Trophoblast cell (in vitro differentiated cells and primary cell): ENCODE measurements around the gene C17orf50.

Experiments
- DNase-seq, 2 donors: peaks; one replicate each; pipeline ENCODE4 v3.0.0-alpha.2; 2016
- H2AFZ ChIP-seq: 2 replicates; pipeline ENCODE4 v1.6.1; 2013; ENCODE audit warnings: low read length, moderate library complexity, mild to moderate bottlenecking; ENCODE audit not compliant: insufficient read depth, poor library complexity
- H2AK5ac ChIP-seq: 2 replicates; pipeline ENCODE4 v1.6.1; 2013; ENCODE audit warnings: mild to moderate bottlenecking, low read length
- H2BK120ac ChIP-seq: 2 replicates; pipeline ENCODE4 v1.6.1; 2013; ENCODE audit warnings: low read length, mild to moderate bottlenecking, moderate library complexity; ENCODE audit not compliant: insufficient read depth, poor library complexity
- H2BK12ac ChIP-seq: 2 replicates; pipeline ENCODE4 v1.6.1; 2013; ENCODE audit warnings: mild to moderate bottlenecking, low read length, moderate library complexity
- H2BK5ac ChIP-seq: 2 replicates; pipeline ENCODE4 v1.6.1; 2013; ENCODE audit warnings: low read length, low read depth, moderate library complexity, mild to moderate bottlenecking; ENCODE audit not compliant: poor library complexity
- H3K14ac ChIP-seq: 2 replicates; pipeline ENCODE4 v1.6.1; 2013; ENCODE audit warnings: mild to moderate bottlenecking, low read length
- H3K18ac ChIP-seq: 2 replicates; pipeline ENCODE4 v1.6.1; 2013; ENCODE audit warnings: mild to moderate bottlenecking, low read length
- H3K23ac ChIP-seq: 2 replicates; pipeline ENCODE4 v1.6.1; 2013; ENCODE audit warnings: low read length
- H3K27ac ChIP-seq: 2 replicates; pipeline ENCODE4 v1.5.1; 2013; ENCODE audit warnings: low read depth, mild to moderate bottlenecking, inconsistent platforms, low read length, moderate library complexity
- H3K27me3 ChIP-seq: 2 replicates; pipeline ENCODE4 v1.6.1; 2013; ENCODE audit warnings: inconsistent platforms, mild to moderate bottlenecking, low read length, moderate library complexity; ENCODE audit not compliant: insufficient read depth
- H3K36me3 ChIP-seq, 2 experiments: 1 replicate in 1 of 2; 2 replicates in 1 of 2; pipeline ENCODE4 v1.6.1; 2013; ENCODE audit warnings: low read length in 2 of 2, mild to moderate bottlenecking in 2 of 2, moderate library complexity in 1 of 2; ENCODE audit not compliant: insufficient read depth in 2 of 2, control insufficient read depth in 1 of 2
- H3K4ac ChIP-seq: 2 replicates; pipeline ENCODE4 v1.6.1; 2013; ENCODE audit warnings: low read depth, mild to moderate bottlenecking, low read length, moderate library complexity
- H3K4me1 ChIP-seq, 2 experiments: 1 replicate in 1 of 2; 2 replicates in 1 of 2; pipeline ENCODE4 v1.6.1; 2013; ENCODE audit warnings: low read length in 2 of 2, mild to moderate bottlenecking in 2 of 2, moderate library complexity in 1 of 2; ENCODE audit not compliant: insufficient read depth in 2 of 2, control insufficient read depth in 1 of 2
- H3K4me2 ChIP-seq: 2 replicates; pipeline ENCODE4 v1.6.1; 2013; ENCODE audit warnings: inconsistent platforms, mild to moderate bottlenecking, low read length, moderate library complexity
- H3K4me3 ChIP-seq: 2 replicates; pipeline ENCODE4 v1.5.1; 2013; ENCODE audit warnings: mild to moderate bottlenecking, low read depth, low read length, inconsistent platforms
- H3K79me1 ChIP-seq: one replicate; pipeline ENCODE4 v1.6.1; 2013; ENCODE audit warnings: low read length
- H3K79me2 ChIP-seq: 2 replicates; pipeline ENCODE4 v1.6.1; 2013; ENCODE audit warnings: low read length, mild to moderate bottlenecking; ENCODE audit not compliant: control insufficient read depth, insufficient read depth, poor library complexity
- H3K9ac ChIP-seq: 2 replicates; pipeline ENCODE4 v1.6.1; 2013; ENCODE audit warnings: mild to moderate bottlenecking, low read length
- H3K9me3 ChIP-seq: 2 replicates; pipeline ENCODE4 v1.6.1; 2013; ENCODE audit warnings: low read depth, mild to moderate bottlenecking, control low read depth, inconsistent platforms, low read length; ENCODE audit not compliant: insufficient read depth
- H4K12ac ChIP-seq: 2 replicates; pipeline ENCODE4 v1.6.1; 2013; ENCODE audit warnings: low read depth, mild to moderate bottlenecking, low read length, moderate library complexity
- H4K8ac ChIP-seq: 2 replicates; pipeline ENCODE4 v1.6.1; 2013; ENCODE audit warnings: low read depth, mild to moderate bottlenecking, low read length, moderate library complexity
- H4K91ac ChIP-seq: one replicate; pipeline ENCODE4 v1.6.1; 2013; ENCODE audit warnings: low read depth, mild to moderate bottlenecking, low read length, moderate library complexity
- WGBS: extraction: QIAGEN DNeasy Blood & Tissue Kit; methylation state at CpG from one replicate; pipeline ENCODE4 v1.1.7; 2013; ENCODE audit warnings: missing lambda C conversion rate; ENCODE audit not compliant: insufficient read length, insufficient coverage; ENCODE audit errors: extremely low coverage; 5-methylcytosine and 5-hydroxymethylcytosine counted together

Gene C17orf50

DNA sequence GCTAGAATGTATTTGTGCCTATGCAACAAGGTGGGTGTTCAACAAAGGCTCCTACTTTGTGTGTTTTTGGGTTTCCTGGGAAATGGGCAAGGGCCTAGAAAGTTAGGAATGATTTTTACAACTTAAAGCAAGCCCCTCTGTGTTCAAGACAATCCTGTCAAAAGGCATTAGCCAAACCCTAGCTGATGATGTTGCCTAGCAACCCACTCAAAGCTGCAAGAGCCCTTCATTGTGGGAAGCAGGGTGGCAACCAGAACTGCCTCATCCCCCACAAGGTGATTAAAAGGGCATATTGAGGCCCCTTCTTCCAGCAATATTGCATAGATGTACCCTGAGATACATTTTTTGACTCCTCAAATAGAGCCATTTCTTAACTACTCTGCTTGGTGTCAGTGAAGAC lies 45.3 kb upstream of the C17orf50 start:
- no peak overlapping the region for H2AFZ ChIP-seq
- no peaks in the 10 kb centered on the region for H3K9me3 ChIP-seq
- H3K4me1 ChIP-seq, result peaks cover 0 to 10% of the 10 kb centered on the region in 2 experiments

DNA sequence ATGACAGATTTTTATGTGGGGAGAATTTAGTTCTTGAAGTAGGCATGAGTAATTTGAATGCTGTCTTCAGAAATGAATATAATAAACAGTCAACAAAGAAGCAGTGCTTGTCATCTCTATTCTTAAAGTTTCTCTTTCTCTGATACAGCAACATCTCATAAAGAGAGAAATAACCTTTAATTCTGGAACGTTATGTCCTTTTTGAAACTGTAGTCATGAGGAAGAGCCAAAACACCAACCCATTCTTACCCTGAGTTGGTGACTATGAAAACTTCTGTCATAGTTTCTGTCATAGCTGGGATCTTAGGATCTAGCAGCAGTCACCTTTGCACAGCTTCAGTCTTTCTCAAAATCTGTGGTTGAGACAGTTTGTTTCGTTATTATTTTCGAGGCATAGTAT lies 44.5 kb upstream of the C17orf50 start:
- H3K14ac ChIP-seq, result no peak overlapping the region
- no peaks in the 10 kb centered on the region for H3K79me2 ChIP-seq
- no peaks in the 10 kb centered on the region for H3K27me3 ChIP-seq
- H3K36me3 ChIP-seq, result peaks cover 1 to 2% of the 10 kb centered on the region in 2 experiments
- DNase-seq, result no peak
- H4K8ac ChIP-seq, result no peak overlapping the region
- no peak overlapping the region for H3K4me3 ChIP-seq
- H3K4me2 ChIP-seq, result no peak overlapping the region
- H3K27ac ChIP-seq, result no peak overlapping the region
- no peak overlapping the region for H4K12ac ChIP-seq
- H2AK5ac ChIP-seq, result no peak overlapping the region
- no peak overlapping the region for H2BK5ac ChIP-seq
- no peak overlapping the region for H4K91ac ChIP-seq
- H3K23ac ChIP-seq, result no peak overlapping the region
- no peak overlapping the region for H3K18ac ChIP-seq
- WGBS, result no CpG with 5 or more reads among the region's 3 CpGs
- H3K9ac ChIP-seq, result no peak overlapping the region
- no peak overlapping the region for H2AFZ ChIP-seq
- H2BK12ac ChIP-seq, result no peak overlapping the region
- H2BK120ac ChIP-seq, result no peak overlapping the region
- H3K9me3 ChIP-seq, result no peaks in the 10 kb centered on the region
- H3K4me1 ChIP-seq, result peaks cover 0 to 10% of the 10 kb centered on the region in 2 experiments
- H3K4ac ChIP-seq, result no peak overlapping the region
- H3K79me1 ChIP-seq, result no peaks in the 10 kb centered on the region

More for the DNA sequence above, 45.3 kb upstream of the C17orf50 start:
- H3K4me3 ChIP-seq, result no peak overlapping the region
- no peak overlapping the region for H2BK12ac ChIP-seq
- no peak overlapping the region for H4K8ac ChIP-seq
- no peak overlapping the region for H4K91ac ChIP-seq
- H4K12ac ChIP-seq, result no peak overlapping the region
- no peak overlapping the region for H3K14ac ChIP-seq
- no peaks in the 10 kb centered on the region for H3K79me1 ChIP-seq
- H3K18ac ChIP-seq, result no peak overlapping the region
- H3K79me2 ChIP-seq, result no peaks in the 10 kb centered on the region
- H3K9ac ChIP-seq, result no peak overlapping the region
- H2AK5ac ChIP-seq, result no peak overlapping the region
- DNase-seq, result no peak
- peaks cover 2 to 4% of the 10 kb centered on the region in 2 experiments for H3K36me3 ChIP-seq
- no peak overlapping the region for H3K27ac ChIP-seq
- no peak overlapping the region for H2BK120ac ChIP-seq
- no peaks in the 10 kb centered on the region for H3K27me3 ChIP-seq
- H2BK5ac ChIP-seq, result no peak overlapping the region
- H3K23ac ChIP-seq, result no peak overlapping the region
- H3K4me2 ChIP-seq, result no peak overlapping the region
- H3K4ac ChIP-seq, result no peak overlapping the region

DNA sequence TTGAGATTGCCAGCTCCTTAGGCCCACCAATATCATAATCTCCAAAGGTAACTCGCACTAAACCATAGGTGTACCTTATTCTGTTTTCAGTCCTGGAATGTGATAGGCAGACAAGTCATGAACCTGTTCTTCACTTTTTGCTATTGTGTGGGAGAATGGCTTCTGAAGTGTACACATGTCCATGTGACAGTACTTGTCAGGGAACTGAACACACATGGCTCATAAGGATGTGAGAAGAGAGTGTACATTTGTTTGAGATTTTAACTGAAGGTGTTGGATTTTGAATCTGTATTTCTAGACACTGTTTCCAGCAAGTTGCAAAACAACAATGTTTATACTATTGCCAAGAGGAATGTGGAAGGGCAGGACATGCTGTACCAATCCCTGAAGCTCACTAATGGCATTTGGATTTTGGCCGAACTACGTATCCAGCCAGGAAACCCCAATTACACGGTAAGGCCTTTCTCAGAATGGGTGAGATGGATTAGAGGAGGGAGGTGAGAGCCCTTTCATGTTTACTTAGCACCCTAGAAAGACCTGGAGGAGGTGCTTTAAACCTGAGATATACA lies 43.7 kb upstream of the C17orf50 start:
- Histone ChIP-seq H3K4me1 (peaks cover 0 to 10% of the 10 kb centered on the region in 2 experiments), H2BK120ac (no peak overlapping the region), H3K9ac (no peak overlapping the region), H3K18ac (no peak overlapping the region), H4K8ac (no peak overlapping the region), H2AFZ (no peak overlapping the region), H3K4ac (no peak overlapping the region), H3K14ac (no peak overlapping the region), H4K91ac (no peak overlapping the region), H3K9me3 (no peaks in the 10 kb centered on the region), H3K79me1 (no peaks in the 10 kb centered on the region), H3K27ac (no peak overlapping the region), H2BK12ac (no peak overlapping the region), H2BK5ac (no peak overlapping the region), H3K4me2 (no peak overlapping the region), H3K23ac (no peak overlapping the region), H3K36me3 (peaks cover 2 to 4% of the 10 kb centered on the region in 2 experiments), H3K4me3 (no peak overlapping the region), H3K79me2 (no peaks in the 10 kb centered on the region), H4K12ac (no peak overlapping the region), H2AK5ac (no peak overlapping the region), H3K27me3 (no peaks in the 10 kb centered on the region)
- peak in 1 of 2 donors; percentile 63 for DNase-seq
- WGBS, result no CpG with 5 or more reads among the region's 4 CpGs

DNA sequence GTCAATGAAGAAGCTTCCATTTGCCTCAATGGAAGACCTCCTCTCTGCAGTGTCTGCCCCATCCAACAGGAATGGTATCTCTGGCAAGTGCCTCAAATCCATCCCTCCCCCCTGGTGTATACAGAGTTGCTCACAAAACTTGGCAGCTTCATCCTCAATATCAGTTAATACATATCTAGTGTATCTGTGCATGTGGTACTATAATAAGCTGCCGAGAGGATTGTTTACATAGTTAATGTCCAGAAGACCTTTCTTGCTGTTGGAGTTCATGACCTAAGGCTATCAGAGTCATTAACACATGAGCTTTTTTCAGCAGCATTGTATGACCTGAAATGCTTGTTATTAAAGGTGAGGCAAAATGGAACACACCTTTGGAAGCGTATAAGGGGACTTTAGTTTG lies 43.2 kb upstream of the C17orf50 start:
- Histone ChIP-seq H3K4me3 (no peak overlapping the region), H3K27me3 (no peaks in the 10 kb centered on the region), H3K9me3 (no peaks in the 10 kb centered on the region), H2AK5ac (no peak overlapping the region), H3K18ac (no peak overlapping the region), H3K14ac (no peak overlapping the region), H4K91ac (no peak overlapping the region), H3K4ac (no peak overlapping the region), H3K36me3 (peaks cover 2 to 4% of the 10 kb centered on the region in 2 experiments), H3K4me2 (no peak overlapping the region), H3K79me1 (no peaks in the 10 kb centered on the region), H3K9ac (no peak overlapping the region), H2BK5ac (no peak overlapping the region), H2BK12ac (no peak overlapping the region), H3K79me2 (no peaks in the 10 kb centered on the region), H3K4me1 (peaks cover 0 to 10% of the 10 kb centered on the region in 2 experiments), H2AFZ (no peak overlapping the region), H2BK120ac (no peak overlapping the region), H3K27ac (no peak overlapping the region), H4K12ac (no peak overlapping the region), H4K8ac (no peak overlapping the region), H3K23ac (no peak overlapping the region)
- no CpG with 5 or more reads among the region's 2 CpGs for WGBS
- no peak for DNase-seq
